Esophagus muscularis mucosa (tissue), 4 donors: ENCODE results near the gene LGR5.

ENCODE experiments used
- CTCF ChIP-seq, 3 experiments: fragments of 200-600 bp in 2 of 3; fragments of 450-650 bp in 1 of 3; sonication (generic) in 2 of 3; IDR thresholded peaks; one replicate each; pipeline ENCODE4 v1.5.1; 2017 to 2019; ENCODE audit warnings: antibody characterized with exemption in 3 of 3, mild to moderate bottlenecking in 2 of 3, moderate library complexity in 1 of 3
- EP300 ChIP-seq: sonication (generic); formaldehyde crosslinking; IDR thresholded peaks from one replicate; pipeline ENCODE4 v1.6.1; 2017; ENCODE audit warnings: antibody characterized with exemption
- POLR2AphosphoS5 ChIP-seq, 2 donors: sonication (generic); formaldehyde crosslinking; IDR thresholded peaks; one replicate each; pipeline ENCODE4 v1.6.1; 2017; ENCODE audit warnings: antibody characterized with exemption in 2 of 2

GRCh38 chr12:71499834-71500233 lies 60.2 kb downstream of the LGR5 start:
- TF ChIP-seq CTCF (IDR thresholded peaks at IDR 0.05) = no peak
- no peak for TF ChIP-seq POLR2AphosphoS5 (IDR thresholded peaks at IDR 0.05)
- no peak for TF ChIP-seq EP300
